ENCODE results near the gene PDE3A.

DNA sequence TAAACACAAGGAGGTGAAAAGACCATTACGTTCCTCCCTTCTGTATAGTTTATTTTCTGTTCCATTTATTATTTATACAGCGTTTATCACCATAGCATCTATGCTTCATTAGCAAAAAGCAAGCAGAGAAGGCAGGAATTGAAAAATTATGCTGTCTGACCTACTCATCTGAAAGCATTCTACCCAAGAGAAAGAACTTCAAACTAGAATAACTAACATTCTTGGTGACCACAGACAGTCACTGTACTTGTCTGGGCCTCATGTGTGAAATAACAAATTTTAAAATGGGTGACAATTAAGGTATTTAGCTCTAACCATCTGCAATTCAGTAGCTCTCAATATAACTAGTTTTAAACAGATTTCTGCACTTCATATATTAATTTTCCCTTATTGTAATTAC, 29.3 kb upstream of the PDE3A start:
- TF ChIP-seq POLR2A (IDR thresholded peaks at IDR 0.05): no peak
- TF ChIP-seq, protein P1, sequence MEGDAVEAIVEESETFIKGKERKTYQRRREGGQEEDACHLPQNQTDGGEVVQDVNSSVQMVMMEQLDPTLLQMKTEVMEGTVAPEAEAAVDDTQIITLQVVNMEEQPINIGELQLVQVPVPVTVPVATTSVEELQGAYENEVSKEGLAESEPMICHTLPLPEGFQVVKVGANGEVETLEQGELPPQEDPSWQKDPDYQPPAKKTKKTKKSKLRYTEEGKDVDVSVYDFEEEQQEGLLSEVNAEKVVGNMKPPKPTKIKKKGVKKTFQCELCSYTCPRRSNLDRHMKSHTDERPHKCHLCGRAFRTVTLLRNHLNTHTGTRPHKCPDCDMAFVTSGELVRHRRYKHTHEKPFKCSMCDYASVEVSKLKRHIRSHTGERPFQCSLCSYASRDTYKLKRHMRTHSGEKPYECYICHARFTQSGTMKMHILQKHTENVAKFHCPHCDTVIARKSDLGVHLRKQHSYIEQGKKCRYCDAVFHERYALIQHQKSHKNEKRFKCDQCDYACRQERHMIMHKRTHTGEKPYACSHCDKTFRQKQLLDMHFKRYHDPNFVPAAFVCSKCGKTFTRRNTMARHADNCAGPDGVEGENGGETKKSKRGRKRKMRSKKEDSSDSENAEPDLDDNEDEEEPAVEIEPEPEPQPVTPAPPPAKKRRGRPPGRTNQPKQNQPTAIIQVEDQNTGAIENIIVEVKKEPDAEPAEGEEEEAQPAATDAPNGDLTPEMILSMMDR (IDR thresholded peaks at IDR 0.05): no peak
